Vagina (tissue), 2 donors: ENCODE results near the gene CEP170B. TPM values are rescaled to one million over a fixed set of nuclear protein-coding genes. Genes with fewer than 3 reads are reported as not detected.

ENCODE experiments used
- DNase-seq, 2 donors: peaks; one replicate each; pipeline ENCODE4 v3.0.0-alpha.2; 2017; ENCODE audit errors: extremely low spot score in 2 of 2
- H3K27ac ChIP-seq: fragments of 200-600 bp; sonication (generic); one replicate; pipeline ENCODE4 v1.5.1; 2019
- H3K27me3 ChIP-seq: fragments of 200-600 bp; sonication (generic); one replicate; pipeline ENCODE4 v1.5.1; 2019
- H3K36me3 ChIP-seq, 2 donors: fragments of 200-600 bp; sonication (generic); one replicate each; pipeline ENCODE4 v1.5.1; 2017 to 2019
- H3K4me1 ChIP-seq: fragments of 200-600 bp; sonication (generic); one replicate; pipeline ENCODE4 v1.5.1; 2019
- H3K4me3 ChIP-seq, 2 donors: fragments of 200-600 bp; sonication (generic); 1 replicate in 1 of 2; 2 replicates in 1 of 2; pipeline ENCODE4 v1.5.1; 2016 to 2019
- H3K9me3 ChIP-seq: fragments of 200-600 bp; sonication (generic); one replicate; pipeline ENCODE4 v1.5.1; 2019
- CTCF ChIP-seq, 3 experiments: fragments of 450-650 bp in 2 of 3; fragments of 200-600 bp in 1 of 3; sonication (generic) in 1 of 3; IDR thresholded peaks; one replicate each; pipeline ENCODE4 v1.5.1; 2017 to 2019; ENCODE audit warnings: antibody characterized with exemption in 3 of 3, mild to moderate bottlenecking in 2 of 3, moderate library complexity in 2 of 3
- POLR2A ChIP-seq, 2 donors: fragments of 450-650 bp; IDR thresholded peaks; one replicate each; pipeline ENCODE4 v1.6.1; 2017; ENCODE audit warnings: antibody characterized with exemption in 2 of 2, mild to moderate bottlenecking in 2 of 2, moderate library complexity in 2 of 2
- POLR2AphosphoS5 ChIP-seq, 2 donors: sonication (generic); formaldehyde crosslinking; IDR thresholded peaks; one replicate each; pipeline ENCODE4 v1.9.0; 2017; ENCODE audit warnings: antibody characterized with exemption in 2 of 2, mild to moderate bottlenecking in 2 of 2, low read depth in 1 of 2; ENCODE audit not compliant: insufficient read depth in 1 of 2
- intact Hi-C: fragments of 100-400 bp; cut with DNase I; formaldehyde crosslinking; loops from one replicate; pipeline ENCODE4 v1.15.1; 2023
- total RNA-seq: library from RNA; depleted of rRNA; stranded (reverse); fragments of >200 nt; gene quantifications from one replicate; pipeline ENCODE4 v1.2.3, GENCODE V29; 2016

The CEP170B gene
- total RNA-seq, 1 donor from 2014 or later: 17.9 TPM

GRCh38 chr14:104871145-104871655, 6.1 kb downstream of the CEP170B start:
- intact Hi-C loops: no loop called here
- H3K4me3 ChIP-seq: no peak overlapping the region
- H3K9me3 ChIP-seq: no peaks in the 10 kb centered on the region
- peaks cover 43% of the 10 kb centered on the region for H3K4me1 ChIP-seq
- H3K27ac ChIP-seq: no peak overlapping the region
- TF ChIP-seq POLR2A (IDR thresholded peaks at IDR 0.05): no peak
- no peak for TF ChIP-seq CTCF (IDR thresholded peaks at IDR 0.05)
- TF ChIP-seq POLR2AphosphoS5 (IDR thresholded peaks at IDR 0.05; ENCODE audit: insufficient read depth in 1 of 2, low read depth in 1 of 2): no peak
- H3K36me3 ChIP-seq: no peaks in the 10 kb centered on the region
- H3K27me3 ChIP-seq: no peaks in the 10 kb centered on the region
- no peak for DNase-seq

DNA sequence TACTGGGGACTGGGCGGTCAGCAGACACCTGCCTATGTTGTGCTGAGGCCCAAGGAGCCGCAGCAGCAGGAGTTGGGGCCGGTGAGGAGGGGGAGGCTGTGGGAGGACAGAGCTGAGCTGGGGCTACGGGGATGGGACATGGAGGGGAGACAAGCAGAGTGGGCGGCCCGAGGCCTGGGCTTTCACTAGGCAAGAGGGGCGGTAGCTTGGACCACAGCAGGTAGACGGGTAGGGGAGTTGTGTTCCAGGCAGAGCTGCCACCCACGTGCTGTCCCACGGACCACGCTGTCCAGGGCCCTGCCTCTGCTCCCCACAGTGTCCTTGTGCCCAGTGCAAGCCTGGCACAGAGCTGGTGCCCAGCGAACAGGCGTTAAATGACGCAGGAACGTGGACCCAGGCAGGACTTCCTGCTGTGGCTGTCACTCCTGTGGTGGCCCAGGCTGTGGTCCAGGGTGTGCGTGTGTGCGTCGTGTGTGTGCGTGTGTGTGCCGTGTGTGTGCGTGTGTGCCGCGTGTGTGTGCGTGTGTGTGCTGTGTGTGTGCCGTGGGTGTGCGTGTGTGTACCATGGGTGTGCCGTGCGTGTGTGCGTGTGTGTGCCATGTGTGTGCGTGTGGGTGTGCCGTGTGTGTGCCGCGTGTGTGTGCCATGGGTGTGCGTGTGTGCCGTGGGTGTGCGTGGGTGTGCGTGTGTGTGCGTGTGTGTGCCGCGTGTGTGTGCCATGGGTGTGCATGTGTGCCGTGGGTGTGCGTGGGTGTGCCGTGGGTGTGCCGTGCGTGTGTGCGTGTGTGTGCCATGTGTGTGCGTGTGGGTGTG, 6.8 kb downstream of the CEP170B start:
- H3K9me3 ChIP-seq: no peaks in the 10 kb centered on the region
- peaks cover 36% of the 10 kb centered on the region for H3K4me1 ChIP-seq
- intact Hi-C loops: no loop called here
- no peaks in the 10 kb centered on the region for H3K36me3 ChIP-seq
- H3K27me3 ChIP-seq: no peaks in the 10 kb centered on the region
- no peak for DNase-seq
- no peak for TF ChIP-seq CTCF (IDR thresholded peaks at IDR 0.05)
- TF ChIP-seq POLR2A (IDR thresholded peaks at IDR 0.05): no peak
- no peak for TF ChIP-seq POLR2AphosphoS5 (IDR thresholded peaks at IDR 0.05; ENCODE audit: insufficient read depth in 1 of 2, low read depth in 1 of 2)
- no peak overlapping the region for H3K4me3 ChIP-seq
- H3K27ac ChIP-seq: no peak overlapping the region

GRCh38 chr14:104872469-104873341, 7.6 kb downstream of the CEP170B start:
- no peaks in the 10 kb centered on the region for H3K36me3 ChIP-seq
- intact Hi-C loops: no loop called here
- no peak for DNase-seq
- H3K4me3 ChIP-seq: no peak overlapping the region
- H3K9me3 ChIP-seq: no peaks in the 10 kb centered on the region
- H3K27me3 ChIP-seq: no peaks in the 10 kb centered on the region
- TF ChIP-seq CTCF (IDR thresholded peaks at IDR 0.05): no peak
- no peak for TF ChIP-seq POLR2AphosphoS5 (IDR thresholded peaks at IDR 0.05; ENCODE audit: insufficient read depth in 1 of 2, low read depth in 1 of 2)
- TF ChIP-seq POLR2A (IDR thresholded peaks at IDR 0.05): no peak
- no peak overlapping the region for H3K27ac ChIP-seq
- H3K4me1 ChIP-seq: peaks cover 28% of the 10 kb centered on the region

DNA sequence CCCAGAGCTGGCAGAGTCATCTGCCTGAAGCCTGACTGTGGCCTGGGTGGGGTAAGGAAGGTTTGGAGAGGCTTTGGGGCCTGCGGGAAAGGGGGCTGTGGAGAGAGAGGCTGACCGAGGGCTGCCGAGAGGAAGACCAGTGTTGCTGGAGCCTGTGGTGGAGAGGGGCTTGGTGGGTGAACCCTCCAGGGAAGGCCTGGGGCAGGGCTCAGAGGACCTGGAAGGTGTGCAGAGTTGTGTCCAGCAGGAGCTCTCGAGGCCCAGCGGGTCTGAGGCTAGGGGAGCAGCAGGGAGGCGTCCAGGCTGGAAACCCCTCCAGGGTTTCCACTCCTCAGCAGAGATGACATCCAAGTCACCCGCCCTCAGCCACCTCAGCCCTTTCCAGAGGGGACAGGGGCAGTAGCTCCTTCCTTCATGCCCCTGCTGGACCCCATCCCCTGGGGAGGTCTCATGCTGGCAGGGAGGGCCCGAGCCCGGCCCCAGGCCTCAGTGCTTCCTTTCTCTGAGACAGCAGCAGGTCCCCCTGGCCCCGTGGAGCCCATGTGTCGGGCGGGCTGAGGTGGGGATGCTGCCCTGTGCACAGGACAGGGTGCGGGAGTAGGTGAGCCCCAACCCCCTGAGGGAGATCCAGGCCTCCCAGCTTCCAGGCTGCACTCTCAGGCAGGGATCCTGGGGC, 8.4 kb downstream of the CEP170B start:
- Histone ChIP-seq H3K36me3 (peaks cover 0 to 8% of the 10 kb centered on the region in 2 donors), H3K4me1 (peaks cover 24% of the 10 kb centered on the region), H3K27me3 (no peaks in the 10 kb centered on the region), H3K27ac (no peak overlapping the region), H3K4me3 (no peak overlapping the region), H3K9me3 (no peaks in the 10 kb centered on the region)
- TF ChIP-seq POLR2AphosphoS5 (IDR thresholded peaks at IDR 0.05; ENCODE audit: insufficient read depth in 1 of 2, low read depth in 1 of 2) (no peak), POLR2A (IDR thresholded peaks at IDR 0.05) (no peak), CTCF (IDR thresholded peaks at IDR 0.05) (no peak)
- no peak for DNase-seq
- intact Hi-C loops: no loop called here
